HCT116 (cell line): ENCODE results near the gene SNRNP200.

Experiments
- CEBPB ChIP-seq: IDR thresholded peaks from 2 replicates; pipeline ENCODE4 v1.6.1; 2012; ENCODE audit warnings: low read depth
- CTCF ChIP-seq, 3 experiments: fragments of 200-600 bp in 1 of 3; sonication (generic) in 1 of 3; IDR thresholded peaks in 2 of 3; conservative IDR thresholded peaks in 1 of 3; 2 replicates each; pipeline ENCODE4 v1.5.1; 2012 to 2017; ENCODE audit warnings: low read depth in 2 of 3, low read length in 2 of 3, antibody characterized with exemption in 1 of 3, borderline replicate concordance in 1 of 3, control low read depth in 1 of 3, mild to moderate bottlenecking in 1 of 3, mixed read lengths in 1 of 3, mixed run types in 1 of 3, moderate library complexity in 1 of 3; ENCODE audit not compliant: insufficient read depth in 1 of 3
- EZH2 ChIP-seq: fragments of 200-600 bp; sonication (generic); IDR thresholded peaks from 2 replicates; pipeline ENCODE4 v1.6.1; 2017; ENCODE audit warnings: antibody characterized with exemption, mixed run types
- EZH2phosphoT487 ChIP-seq: fragments of 200-600 bp; IDR thresholded peaks from 2 replicates; pipeline ENCODE4 v1.6.1; 2018; ENCODE audit warnings: antibody characterized with exemption, borderline replicate concordance
- POLR2A ChIP-seq: IDR thresholded peaks from 2 replicates; pipeline ENCODE4 v1.7.0; 2011; ENCODE audit warnings: borderline replicate concordance; ENCODE audit not compliant: insufficient read depth, insufficient read length; ENCODE audit errors: extremely low read depth

- TF ChIP-seq POLR2A (no peak), EZH2phosphoT487 (no peak), CEBPB (no peak), EZH2 (no peak), CTCF (IDR thresholded peaks at IDR 0.05 in 2 of 3, conservative IDR thresholded peaks at IDR 0.05 in 1 of 3; ENCODE audit: borderline replicate concordance in 1 of 3, insufficient read depth in 1 of 3, low read depth in 2 of 3, low read length in 2 of 3) (no peak)
Observed at GRCh38 chr2:96353032-96353561, 47.8 kb upstream of the SNRNP200 start.
